MM.1S (cell line): ENCODE data around the gene AHRR.

Source experiments
- EZH2 ChIP-seq: fragments of 300-600 bp; sonication (generic); optimal IDR thresholded peaks from 2 replicates; pipeline ENCODE3; 2017; ENCODE audit warnings: low read depth, mild to moderate bottlenecking, antibody characterized with exemption, low read length, mixed read lengths
- TF ChIP-seq, protein P1 (sequence below): fragments of 300-600 bp; sonication (generic); IDR thresholded peaks from 2 replicates; pipeline ENCODE4 v1.5.1; 2016; ENCODE audit warnings: antibody characterized with exemption, low read length, mixed read lengths

DNA sequence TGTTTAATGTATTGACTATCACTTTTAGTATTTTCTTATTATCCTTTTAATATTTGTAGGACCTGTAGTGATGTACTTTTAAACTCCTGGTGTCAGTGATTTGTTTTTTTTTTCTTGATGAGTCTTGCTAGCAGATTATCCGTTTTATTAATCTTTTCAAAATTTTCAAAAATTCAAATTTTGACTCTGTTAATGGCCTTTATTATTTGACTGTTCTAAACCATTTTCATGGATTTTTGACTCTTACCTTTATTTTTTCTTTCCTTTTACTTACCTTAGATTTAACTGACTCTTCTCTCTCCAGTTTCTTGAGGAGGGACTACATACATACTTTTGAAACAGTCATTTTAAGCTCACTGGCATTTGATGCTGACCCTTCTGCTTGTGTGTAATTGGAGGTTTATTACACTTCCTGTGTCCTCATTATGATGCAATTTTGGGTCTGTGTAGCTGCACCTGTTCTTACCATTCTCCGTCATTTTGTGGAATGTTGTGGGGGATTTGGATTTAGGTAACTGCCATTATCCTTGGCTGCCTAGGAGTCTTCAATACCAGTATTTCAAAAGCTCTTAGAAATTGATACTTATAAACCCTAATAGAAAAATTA, 89.5 kb downstream of the AHRR start:
- TF ChIP-seq, protein P1, sequence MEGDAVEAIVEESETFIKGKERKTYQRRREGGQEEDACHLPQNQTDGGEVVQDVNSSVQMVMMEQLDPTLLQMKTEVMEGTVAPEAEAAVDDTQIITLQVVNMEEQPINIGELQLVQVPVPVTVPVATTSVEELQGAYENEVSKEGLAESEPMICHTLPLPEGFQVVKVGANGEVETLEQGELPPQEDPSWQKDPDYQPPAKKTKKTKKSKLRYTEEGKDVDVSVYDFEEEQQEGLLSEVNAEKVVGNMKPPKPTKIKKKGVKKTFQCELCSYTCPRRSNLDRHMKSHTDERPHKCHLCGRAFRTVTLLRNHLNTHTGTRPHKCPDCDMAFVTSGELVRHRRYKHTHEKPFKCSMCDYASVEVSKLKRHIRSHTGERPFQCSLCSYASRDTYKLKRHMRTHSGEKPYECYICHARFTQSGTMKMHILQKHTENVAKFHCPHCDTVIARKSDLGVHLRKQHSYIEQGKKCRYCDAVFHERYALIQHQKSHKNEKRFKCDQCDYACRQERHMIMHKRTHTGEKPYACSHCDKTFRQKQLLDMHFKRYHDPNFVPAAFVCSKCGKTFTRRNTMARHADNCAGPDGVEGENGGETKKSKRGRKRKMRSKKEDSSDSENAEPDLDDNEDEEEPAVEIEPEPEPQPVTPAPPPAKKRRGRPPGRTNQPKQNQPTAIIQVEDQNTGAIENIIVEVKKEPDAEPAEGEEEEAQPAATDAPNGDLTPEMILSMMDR: no peak
- no peak for TF ChIP-seq EZH2
